ENCODE results near the gene MCF2L.
A peak's percentile ranks its signal among the peaks of the same experiment; 100 is the strongest.

MCF2L gene

DNA sequence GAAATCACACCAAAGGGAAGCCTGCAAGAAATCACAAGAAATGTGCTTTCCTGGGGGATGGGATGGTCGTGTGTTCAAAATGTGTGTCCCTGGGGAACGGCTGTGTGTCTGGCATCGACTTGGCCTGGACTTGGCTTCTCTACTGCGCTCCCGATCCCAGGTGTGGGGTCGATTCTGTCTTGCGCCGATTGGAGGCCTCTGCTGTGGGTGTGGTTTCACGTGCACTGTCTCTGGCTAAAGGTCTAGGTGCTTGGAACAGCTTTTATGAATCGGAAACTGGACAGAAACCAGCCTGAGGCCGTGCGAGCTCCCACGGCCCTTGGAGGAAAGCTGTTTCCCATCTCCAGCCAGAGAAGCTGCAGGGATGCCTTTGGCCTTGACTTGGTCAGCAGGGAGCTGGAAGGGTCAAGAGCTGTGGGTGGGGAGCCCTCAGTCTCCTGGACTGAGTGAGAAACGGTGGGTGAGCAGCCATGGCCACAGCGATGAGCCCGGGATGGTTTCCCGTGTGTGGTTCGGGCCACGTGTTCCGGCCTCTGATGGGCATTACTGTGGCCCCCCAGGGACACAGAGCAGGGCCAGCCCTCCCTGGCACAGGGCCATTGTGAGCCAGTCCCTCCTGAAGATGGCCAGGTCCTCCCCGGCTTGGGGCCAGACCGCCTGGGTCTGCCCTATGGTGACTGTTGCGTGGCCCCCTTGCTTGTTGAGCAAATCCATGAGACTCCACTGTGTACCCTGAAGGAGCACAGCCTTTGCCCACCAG is 29.7 kb downstream of the MCF2L start:
- no peak for DNase-seq

DNA sequence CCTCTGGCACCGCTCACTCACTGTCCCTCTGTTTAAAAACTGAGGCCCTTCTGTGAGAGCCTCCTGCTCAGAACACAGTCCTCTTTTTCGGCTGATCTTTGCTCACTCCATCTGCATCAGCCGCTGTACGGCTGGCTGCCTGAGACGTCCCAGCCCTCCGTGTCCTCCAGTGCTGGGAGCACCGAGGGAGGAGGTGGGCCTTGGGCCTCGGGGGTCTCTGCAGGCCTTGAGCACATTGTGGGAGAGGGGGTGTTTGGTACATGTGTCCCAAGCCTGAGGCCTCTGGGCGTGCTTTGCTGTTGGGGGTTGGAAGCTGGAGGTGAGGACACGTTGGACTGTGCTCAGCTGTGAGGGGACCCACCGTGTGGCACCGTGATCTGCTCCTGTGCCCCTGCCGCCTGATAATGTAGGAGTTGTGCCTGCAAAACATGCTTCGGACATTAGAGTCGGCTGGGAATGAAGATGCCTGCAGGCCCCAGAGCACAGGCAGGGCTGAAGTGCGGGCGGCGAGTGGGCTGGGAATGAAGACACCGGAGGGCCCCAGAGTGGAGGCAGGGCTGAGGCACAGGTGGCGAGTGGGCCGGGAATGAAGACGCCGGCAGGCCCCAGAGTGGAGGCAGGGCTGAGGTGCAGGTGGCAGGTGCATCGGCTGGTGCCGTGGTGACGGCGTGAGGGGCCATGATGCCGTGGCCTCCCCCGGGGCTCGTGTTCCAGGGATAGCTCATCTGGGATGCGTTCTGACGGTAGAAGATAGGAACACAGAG is 30.6 kb downstream of the MCF2L start:
- DNase-seq: no peak

DNA sequence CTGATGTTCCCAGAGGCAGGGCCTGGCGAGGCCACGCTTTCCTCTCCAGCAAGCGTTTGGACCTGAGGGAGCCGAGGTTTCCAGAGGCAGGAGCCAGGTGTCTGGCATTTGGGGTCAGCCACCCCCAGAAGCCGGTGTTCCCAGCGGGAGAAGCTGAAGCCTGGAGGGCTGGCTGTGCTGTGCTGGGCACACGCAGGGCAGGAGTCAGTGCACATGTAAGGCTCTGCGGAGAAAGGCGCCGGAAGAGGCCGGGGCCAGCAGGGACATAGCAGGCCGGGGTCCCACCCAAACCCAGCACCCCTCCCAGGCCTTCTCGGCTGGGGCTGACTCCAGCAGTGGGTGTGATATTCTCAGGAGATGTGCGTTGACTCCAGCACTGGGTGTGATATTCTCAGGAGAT is 31.6 kb downstream of the MCF2L start:
- DNase-seq: no peak

DNA sequence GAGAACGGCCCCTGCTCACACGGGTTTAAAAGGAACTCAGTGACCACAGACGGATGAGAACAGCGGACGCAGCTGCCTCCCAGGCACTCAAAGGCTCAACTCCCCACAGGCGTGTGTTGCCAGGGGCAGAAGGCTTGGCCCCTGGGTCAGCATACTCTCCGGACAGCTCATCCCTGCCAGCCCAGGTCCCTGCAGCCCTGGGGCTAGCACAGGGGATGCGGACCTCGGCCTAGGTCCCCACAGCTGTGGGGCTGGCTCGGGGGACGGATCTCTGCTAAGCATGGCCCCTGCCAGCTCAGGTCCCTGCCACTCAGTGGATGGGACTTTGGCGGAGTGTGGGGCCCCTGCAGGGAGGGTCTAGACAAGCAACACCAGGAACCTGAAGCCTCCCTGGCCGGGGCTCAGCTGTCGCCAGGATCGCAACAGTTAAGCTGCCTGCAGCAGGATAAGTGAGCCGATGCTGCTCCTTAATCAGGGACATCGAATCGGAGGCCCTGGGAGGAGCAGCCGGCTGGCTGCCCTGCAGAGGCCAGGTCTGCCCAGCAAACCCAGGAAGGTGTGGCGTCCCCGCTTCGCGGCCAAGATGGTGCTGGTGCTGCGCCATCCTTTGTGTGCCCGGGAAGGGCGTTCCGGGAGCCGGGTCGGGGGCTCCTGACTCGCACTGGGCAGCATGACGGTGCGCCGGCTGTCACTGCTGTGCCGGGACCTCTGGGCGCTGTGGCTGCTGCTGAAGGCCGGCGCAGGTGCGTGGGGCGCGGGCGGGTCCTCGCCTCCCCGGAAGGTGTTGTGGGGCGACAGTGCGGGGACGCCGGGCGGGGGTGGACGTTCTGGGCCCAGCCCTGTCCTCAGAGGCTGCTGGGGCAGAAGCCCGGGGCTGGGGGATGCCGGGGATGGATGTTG is 32.5 kb downstream of the MCF2L start:
- peak; percentile 93 for DNase-seq

DNA sequence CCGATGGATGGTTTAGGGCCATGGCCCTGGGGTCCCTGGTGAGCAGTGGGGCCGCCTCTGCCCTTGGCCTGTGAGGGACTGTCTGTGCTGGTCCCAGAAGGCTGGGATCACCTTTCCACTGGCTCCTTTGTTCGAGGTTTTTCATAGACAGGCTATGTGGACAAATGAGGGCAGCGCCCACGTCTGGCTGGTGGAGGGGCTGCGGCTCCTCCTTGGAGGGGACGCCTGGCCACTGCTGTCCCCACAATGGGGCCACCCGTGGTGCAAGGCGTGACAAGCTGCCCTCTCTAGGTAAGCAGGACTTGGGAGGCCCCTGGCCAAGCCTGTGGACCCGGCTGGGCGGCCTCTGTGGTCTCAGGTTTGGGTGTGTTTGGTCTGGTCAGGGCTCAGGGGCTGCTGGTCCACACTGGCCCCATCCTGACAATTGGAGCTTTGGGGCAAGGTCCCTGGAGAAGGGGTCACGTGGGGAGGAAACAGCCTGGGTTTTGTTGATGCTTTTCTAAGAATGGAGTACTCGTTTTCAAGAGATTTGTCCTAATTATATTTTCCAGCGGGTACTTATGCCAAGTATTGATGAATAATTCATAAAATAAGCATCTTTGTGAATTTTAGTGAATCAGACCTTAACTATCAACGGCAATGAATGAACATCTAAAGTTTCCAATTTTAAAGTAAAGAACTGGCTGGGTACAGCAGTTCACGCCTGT is 33.3 kb downstream of the MCF2L start:
- DNase-seq: peak; percentile 87

DNA sequence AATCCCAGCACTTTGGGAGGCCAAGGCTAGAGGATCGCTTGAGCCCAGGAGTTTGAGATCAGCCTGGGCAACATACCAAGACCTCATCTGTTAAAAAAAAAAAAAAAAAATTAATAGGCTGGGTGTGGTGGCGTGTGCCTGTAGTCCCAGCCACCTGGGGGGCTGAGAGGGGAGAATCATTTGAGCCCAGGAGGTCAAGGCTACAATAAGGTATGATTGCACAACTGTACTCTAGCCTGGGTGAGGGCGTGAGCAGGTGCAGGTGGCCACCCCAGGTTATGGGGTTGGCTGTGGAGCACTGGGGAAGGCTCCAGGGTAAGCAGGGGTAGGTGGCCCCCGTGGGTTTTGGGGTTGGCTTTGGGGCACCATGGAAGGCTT is 33.9 kb downstream of the MCF2L start:
- no peak for DNase-seq

DNA sequence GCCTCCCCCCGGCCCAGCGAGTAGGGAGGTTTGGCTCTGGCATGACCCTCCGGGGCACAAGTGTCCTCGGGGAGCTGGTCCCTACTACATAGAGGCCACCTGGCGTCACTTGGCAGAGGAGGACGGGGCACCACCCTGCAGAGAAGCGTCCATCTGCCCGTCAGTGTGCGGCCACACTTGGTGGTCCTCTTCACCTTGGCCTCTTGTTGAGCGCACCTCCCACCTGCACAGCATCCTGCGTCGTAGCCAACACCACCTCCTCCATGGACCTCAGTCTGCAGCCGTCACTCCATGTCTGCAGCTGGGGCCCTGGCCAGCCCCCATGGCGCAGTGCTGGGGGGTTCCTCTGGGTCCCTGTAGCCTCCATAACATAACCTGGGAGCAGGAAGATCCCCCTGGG is 35.1 kb downstream of the MCF2L start:
- no peak for DNase-seq

DNA sequence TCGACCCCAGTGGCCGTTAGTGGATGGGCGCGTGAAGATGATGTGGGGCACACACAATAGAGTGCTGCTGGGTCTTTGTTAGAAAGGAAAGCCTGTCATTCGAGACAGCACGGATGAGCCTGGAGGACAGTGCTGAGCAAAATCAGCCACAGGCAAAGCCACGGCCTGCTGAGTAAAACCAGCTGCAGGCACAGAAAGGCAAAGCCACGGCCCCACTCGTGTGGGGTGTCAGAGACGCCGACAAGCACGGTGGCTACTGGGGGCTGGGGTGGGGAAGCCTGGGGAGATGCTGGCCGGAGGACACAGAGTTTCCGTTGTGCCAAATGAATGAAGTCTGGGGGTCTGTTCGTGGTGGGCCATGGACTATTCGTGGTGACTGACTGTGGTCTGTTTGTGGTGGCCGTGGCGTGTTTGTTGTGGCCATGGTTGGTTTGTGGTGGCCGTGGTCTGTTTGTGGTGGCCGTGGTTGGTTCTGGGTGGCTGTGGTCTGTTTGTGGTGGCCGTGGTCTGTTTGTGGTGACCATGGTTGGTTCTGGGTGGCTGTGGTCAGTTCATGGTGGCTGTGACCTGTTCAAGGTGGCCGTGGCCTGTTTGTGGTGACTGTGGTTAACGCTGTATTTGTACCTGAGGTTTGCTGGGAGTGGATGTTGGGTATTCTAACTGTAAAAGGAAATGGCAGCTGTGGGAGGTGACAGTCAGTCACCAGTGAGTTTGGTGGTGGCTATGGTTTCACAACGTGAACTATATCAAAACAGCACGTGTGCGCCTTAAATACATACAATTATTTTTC is 36.3 kb downstream of the MCF2L start:
- DNase-seq: no peak

DNA sequence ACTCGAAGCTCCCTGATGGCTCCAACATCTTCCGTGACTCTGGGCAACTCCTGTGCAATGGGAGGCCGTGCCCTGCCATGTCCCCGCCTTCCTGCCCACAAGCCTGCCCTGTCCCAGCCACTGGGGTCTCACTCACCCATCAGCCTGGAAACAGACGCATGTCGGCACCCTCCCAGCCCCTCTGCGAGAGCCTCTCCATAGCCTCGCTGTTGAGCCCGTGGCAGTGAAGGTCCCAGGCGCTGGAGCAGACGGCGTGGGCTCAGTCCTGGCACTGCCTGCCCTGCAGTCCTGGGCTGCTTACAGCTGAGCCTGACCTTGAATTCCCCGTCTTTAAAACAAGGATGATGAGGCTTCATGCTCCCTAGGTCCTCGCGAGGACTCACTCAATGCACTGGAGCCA is 37.0 kb downstream of the MCF2L start:
- no peak for DNase-seq

DNA sequence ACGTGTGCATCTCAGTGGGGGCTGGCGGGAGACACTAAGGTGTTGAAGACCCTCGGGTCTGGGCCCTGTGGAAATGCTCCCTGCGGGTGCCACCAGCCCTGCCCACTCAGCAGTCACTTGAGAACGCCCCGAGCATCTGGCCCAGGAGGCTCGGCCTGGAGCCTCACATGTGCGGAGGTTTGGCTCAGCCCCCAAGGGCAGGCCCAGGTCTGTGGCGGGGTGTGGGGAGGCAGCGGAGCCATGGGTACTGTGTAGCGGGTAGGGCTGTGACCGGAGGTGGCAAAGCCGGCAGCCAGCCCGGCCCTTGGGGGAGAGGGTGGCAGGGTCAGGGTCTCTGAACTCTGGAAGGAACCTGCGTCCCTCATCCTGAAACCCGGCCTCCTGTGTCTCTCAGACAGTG is 37.6 kb downstream of the MCF2L start:
- no peak for DNase-seq

DNA sequence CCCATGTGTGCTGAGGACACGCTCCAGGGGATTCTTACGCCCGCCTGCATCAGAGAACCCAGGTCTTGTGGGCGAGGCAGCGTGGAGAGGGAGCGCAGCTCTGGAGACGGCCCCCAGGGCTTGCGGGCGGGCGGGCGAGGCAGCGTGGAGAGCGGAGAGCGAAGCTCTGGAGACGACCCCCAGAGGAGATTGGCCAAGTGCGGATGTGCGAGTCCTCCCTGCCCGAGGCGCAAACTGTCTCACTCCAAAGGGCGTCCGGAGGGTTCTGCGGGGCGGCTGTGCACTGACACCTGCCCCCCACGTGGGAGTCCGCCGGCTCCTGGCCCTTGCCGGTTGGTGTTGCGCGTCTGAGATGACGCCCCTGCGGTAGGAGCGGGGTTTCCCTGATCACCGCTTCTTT is 39.8 kb downstream of the MCF2L start:
- no peak for DNase-seq

DNA sequence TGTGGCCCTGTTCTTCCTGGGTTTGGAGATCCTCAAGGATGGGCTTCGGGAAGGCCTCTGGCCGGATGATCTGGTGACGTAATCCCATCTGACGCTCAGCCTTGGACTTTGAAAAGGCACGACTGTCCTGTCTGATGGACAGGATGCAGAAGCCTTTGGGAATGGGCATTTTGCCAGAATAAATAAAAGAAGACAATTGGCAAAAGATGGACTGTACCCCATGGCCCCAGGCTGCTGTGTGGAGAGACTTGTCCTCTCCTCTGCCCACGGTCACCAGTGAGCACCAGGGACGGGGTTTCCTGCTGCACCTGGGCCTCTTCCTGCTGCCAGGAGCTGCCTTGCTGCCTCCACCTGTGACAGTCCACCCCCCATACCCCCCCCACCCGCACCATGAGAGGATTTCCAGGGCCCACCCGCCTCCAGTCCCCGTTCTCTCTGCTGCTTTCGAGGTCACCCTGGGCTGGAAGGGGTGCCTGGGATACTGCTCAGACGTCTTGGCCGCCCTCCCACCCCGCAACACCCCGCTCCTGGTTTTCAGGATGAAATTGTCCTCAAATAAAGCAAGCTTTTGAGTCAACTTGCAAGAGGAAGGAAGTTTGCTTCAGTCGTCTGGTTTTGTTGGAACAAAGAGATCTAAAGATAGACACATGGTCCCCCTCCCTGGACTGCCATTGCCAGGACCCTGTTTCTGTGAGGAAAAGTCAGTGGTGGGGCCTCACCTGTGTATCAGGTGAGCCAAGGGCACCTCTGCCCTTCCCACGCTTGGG is 40.9 kb downstream of the MCF2L start:
- no peak for DNase-seq

DNA sequence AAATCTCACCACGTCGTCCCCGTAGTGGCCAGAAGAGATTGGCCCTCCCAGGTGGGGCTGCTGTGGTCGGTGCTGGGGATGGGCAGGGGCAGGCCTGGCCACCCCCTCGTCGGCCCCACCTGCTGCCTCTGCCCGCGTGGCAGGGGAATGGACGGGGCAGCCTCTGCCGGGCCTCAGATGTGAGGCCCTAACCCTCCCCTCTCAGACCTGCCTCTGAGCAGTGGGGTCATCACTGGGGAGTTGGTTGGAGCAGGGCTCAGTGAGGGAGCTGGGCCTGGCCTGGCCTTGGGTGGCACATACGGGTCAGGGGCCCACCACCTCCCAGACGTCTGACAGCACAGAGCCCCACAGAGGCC is 41.5 kb downstream of the MCF2L start:
- DNase-seq: no peak

DNA sequence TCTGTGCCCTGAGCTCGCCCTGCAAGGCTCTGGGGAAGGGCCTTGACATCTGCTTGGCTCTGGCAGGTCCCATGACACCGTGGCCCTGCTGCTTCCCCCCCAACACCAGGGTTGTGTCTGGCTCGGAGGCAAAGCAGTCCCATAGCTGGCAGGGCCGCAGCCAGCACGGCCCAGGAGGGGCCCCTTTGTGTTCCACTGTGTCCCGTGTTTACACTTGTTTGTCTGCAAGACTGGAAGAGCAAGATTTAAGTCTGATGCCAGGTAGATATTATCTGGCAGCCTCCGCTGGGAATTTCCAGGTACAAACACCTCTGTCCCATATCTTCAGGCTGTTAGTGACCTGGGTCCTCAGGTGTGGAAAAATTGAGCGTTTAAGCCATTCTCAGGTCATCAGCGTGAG is 44.3 kb downstream of the MCF2L start:
- no peak for DNase-seq

DNA sequence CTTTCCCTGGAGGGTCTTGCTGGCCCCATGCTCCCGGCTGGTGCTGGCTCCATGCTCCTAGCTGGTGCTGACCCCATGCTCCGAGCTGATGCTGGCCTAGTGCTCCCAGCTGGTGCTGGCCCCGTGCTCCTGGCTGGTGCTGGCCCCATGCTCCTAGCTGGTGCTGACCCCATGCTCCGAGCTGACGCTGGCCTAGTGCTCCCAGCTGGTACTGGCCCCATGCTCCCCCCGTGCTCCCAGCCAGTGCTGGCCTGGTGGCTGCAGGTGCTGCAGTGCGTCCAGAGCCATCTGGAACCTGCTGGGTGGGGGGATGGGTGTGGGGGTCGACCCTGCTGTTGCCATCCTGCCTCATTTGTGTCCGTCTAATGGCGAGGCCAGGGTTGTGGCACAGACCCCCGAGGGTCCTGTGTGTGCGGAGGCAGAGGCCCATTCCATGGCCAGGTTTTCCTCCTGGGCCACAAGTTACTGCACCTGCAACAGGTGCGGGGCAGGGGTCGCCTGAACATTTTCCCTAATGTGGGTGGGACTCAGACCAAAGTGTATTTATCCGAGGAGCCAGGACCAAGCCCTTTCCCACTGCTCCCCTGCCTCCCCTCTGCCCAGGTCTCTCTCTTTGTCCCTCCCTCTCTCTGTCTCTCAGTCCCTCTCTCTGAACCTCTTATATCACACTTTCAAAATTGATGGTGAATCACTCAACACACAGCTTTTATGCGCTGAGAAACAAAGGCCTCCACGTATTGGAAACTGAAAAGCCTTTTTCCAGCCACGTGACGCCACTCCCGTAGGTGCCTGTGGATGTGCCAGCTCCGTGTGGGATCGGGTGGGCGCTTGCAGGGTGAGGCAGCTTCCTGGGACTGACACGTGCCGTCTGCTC is 45.1 kb downstream of the MCF2L start:
- DNase-seq: no peak

DNA sequence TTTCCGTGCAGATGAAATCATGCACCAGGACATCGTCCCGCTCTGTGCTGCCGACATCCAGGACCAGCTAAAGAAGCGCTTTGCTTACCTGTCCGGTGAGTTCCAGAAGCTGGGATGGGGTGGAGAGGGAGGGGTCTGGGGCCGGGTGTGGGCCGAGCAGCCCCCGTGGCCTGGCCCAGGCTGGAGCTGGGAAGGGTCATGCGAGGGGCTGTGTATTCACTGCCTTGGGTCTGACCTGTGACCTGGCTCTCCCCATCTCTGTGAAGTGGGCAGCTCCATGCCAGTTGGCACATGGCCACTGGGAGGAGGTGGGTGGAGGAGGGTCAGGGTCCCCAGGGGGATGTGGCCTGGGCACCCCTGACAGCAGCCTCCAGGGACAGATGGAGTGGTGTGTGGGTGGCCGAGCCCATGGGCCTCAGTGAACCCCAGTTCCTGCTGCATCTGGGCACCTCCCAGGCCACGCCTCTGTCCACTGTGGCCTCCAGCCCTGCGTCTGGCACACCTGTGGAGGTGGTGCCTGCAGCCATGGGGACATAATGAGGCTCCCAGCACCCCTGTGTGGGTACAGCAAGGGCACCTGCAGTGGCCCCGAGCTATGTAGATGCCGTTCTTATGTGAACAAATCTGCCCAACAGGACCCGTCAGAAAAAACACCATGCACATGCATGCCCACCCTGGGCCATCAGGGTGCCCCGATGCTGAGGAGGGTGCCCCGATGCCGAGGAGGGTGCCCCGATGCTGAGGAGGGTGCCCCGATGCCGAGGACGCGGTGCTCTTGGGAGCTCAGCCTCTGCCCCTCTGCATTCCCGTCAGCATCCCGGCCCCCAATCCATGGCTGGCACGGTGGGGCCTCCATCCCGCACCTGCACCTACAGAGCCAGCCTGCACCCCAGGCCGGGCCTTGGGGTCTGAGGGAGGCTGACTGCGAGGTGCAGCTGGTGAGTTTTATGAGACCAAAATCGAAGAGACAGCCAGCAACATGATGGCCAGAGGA is 46.0 kb downstream of the MCF2L start:
- no peak for DNase-seq

DNA sequence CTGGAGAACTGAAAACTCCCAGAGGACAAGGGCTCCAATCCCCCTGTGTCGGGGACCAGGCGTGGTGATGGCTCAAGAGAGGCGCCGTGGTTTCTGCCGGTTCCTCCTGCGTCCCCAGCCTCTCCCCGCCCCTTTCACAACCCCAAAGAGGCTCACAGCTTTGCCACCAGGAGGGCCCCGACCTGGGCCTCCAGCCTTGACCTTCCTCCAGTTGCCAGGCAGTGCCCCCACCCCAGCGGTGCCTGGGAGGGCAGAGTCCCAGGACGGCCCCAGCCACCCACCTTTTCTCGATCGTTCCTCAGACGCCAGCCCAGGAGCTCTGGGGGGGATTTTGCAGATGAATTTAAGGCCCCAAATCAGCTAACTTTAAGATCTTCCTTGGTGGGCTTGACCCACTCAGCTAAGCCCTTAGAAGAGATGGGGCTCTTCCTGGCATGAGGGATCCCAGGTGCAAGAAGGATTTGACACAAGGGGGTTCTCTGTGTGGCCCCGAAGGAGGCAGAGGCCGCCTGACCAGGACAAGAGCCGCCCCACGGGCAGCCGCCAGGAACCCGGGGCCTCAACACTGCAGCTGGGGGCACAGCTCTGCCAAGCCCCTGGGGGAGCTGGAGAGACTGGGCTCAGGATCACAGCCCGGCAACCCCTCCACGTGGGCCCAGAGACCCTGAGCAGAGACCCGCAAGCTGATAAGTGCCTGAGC is 47.0 kb downstream of the MCF2L start:
- DNase-seq: no peak

DNA sequence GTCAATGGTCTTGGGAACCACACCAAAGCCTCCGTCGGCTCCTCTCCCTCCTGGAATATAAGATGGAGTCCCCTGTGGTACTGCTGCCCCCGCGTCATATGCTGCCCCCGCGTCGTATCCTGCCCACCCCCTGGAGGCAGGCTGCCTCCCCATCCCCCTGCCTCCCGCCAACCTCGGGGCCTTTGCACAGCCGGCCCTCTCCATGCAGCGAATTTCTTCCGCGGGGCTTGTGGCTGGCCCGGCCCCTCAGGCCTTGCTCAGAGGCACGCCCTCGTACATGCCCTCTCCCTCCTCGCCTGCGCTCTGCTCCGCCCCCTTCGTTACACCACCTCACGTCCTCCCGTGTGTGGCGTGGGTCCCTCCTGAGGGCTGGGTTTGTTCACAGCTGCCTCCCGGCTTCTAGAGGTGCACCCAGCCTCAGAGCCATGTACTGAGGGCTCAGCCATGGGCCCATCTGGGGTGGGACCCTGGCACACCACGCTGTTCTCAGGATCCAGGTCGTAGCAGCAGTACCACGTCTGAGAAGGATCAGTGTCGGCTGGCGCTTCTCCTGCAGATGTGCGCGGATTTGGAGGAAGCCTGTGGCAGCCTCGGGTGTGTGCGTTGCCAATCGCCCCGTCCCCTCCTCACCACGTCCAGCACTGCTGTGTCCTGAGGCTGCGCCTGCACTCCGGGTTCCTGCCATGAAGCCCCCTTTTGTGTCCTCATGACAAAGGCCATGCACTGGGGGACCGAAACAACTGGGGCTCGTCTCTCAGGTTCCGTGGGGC is 47.7 kb downstream of the MCF2L start:
- DNase-seq: no peak
